Dermis microvascular lymphatic vessel endothelial cell (primary cell): ENCODE data around the gene PECR. TPM values are rescaled to one million over a fixed set of nuclear protein-coding genes. Genes with fewer than 3 reads are reported as not detected.

Experiments used
- DNase-seq, 2 donors: peaks; one replicate each; pipeline versions ENCODE4 v3.0.0 to v3.0.0-alpha.2; 2010; ENCODE audit warnings: low read depth in 2 of 2
- total RNA-seq: library from RNA; depleted of rRNA; stranded (reverse); fragments of >200 nt; gene quantifications from 2 replicates; pipeline ENCODE4 v1.2.1, GENCODE V29; 2014

Gene PECR
- total RNA-seq, 1 donor from 2014 or later, result 10.4 TPM

DNA sequence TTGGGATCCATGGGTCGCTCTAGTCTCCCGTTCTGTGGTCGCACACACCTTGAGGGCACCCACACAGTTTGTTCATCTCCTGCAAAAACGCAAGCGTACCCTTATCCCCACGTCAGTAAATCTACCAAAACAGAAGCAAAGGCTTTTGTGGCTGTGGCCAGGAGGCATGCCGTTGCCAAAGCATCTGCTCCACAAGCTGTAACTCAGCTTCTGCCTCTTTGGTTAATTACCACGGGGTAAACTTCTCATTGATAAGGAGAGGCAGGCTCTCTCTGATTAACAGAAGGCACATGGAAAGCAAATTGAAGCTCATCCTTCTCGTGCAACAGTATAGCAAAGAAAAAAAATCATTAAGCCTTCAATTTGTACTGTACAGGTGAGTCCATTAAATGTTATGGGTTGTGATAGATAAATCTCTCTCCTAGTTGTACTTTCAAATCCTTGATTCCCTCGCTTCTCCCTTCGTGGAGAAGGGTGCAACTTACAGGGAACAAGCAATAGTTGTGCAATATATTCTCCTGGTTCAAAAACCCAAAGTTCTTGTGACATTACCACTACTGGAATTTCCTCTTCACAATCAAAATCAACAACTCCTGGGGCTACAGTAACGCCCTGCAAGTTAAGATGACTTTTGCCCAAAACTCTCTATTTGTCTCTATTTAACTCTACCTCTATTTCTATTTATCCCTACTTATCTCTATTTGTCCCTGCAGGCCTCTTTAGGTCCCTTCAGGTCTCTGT is 10.3 kb downstream of the PECR start:
- no peak for DNase-seq

DNA sequence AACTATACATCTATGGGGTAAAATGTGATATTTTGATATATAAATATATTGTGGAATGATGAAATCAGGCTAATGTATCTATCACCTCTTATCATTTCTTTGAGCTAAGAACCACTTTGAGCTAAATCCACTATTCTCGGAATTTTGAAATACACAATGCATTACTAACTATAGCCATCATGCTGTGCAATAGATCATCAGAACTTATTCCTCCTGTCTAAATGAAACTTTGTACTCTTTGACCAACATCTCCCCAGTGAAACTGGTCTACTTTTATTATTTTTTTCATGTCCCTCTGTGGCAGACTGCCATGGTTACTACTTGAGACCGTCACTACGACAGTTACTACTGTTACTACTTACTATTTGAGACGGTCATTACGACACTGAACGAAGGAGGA is 11.4 kb downstream of the PECR start:
- DNase-seq, result no peak

GRCh38 chr2:216069028-216069427 is 12.6 kb downstream of the PECR start:
- no peak for DNase-seq

DNA sequence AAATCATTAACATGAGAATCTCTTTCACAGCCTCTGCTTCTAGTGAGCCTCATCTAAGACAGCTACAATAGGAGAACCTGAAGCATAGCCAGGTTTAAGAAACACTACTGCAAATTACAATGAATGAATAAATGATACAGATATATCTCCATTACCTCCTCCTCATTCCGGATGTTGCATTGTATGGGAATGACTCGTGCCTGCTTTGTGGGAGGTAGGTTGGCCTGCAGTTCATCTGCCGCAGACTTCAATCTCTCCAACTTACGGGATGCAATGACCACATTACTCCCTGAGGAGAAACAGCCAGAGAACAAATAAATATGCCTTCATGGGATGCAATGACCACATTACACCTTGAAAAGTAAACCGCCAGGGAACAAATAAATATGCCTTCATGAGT is 15.4 kb downstream of the PECR start:
- no peak for DNase-seq

DNA sequence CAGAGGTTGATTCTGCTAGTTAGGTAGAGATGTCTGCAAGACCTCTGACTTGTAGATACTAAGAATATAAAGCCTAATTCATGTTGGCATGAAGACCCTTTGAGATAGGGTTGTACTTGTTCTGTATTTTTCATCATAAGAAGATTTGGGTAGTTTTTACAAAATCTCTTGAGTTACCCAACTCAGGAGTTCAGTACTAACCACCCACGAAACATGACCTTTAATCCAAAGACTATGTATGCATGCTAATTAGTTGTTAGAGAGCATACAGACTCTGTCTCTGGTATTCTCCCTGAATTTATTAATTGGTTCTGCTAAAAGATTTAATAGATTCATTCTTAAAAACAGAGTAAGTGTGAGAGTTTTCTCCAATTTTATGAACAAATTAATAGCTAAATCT is 16.9 kb downstream of the PECR start:
- DNase-seq, result no peak

DNA sequence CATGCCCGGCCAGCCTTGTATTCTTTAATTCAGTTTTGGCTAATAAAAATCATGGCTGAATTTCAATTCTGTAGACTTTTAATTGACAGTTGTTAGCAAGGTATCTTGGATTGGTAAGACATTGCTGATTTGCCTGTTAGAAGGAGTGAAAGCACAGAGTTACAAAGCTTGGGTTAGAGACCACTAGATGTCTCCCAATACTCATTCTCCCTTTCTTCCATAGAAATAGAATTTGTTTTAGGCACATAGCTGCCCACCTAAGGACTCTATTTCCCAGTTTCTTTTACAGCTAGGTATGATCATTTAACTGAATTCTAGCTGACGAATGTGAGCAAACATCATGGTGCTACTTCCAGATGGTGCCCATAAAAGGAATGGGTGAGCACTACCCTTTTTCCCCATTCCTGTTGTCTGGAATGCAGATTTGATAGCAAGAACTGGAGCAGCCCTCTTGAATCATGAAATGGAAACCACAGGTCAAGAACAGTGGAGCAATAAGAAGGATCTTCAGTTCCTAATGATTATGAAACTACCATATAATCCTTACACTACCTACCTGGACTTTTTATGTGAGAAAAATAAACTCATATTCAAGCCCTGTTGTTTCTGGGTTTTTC is 17.5 kb downstream of the PECR start:
- no peak for DNase-seq

GRCh38 chr2:216059233-216059834 is 22.3 kb downstream of the PECR start:
- no peak for DNase-seq

DNA sequence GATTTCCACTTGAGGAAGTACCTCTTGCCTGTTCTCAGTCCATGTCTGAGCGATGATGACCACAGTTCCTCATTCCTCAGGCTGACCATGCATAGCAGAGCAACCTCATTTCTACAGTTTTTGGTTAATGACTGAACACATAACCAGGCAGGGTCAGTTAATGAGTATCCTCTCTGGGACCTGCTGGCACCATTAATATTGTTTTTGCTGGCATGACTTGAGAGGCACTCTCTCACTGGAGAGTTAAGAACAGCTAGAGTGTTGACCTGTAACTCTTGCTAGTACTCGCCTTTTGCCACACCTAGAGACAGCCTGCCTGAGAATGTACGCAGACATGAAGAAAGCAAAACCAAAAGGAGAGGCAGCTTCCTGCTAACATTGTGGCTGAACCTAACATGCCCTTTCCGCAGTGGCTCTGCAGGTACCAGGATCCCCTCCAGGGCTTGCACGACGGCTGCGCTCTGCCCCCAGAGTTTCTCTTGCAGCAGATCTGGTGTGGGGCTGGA is 23.9 kb downstream of the PECR start:
- DNase-seq, result no peak

DNA sequence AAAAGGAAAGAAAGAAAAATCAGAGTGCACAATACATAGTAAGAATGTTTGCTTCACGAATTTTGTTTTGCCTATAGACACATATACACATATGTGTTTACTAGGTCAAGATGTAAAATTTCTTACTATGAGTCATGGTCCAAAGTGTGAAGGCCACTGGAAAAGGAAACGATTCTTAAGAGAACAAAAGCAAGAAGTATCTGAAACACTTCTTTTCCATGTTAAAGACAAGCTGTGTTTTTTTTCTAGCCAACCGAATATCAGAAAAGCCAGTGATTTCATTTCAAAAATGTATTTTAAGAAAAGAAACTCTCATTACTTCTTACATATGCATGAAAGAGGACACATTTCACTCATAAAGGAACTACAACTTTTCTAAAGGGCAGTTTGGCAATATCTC is 24.9 kb downstream of the PECR start:
- peak in 1 of 2 donors; percentile 24 for DNase-seq

DNA sequence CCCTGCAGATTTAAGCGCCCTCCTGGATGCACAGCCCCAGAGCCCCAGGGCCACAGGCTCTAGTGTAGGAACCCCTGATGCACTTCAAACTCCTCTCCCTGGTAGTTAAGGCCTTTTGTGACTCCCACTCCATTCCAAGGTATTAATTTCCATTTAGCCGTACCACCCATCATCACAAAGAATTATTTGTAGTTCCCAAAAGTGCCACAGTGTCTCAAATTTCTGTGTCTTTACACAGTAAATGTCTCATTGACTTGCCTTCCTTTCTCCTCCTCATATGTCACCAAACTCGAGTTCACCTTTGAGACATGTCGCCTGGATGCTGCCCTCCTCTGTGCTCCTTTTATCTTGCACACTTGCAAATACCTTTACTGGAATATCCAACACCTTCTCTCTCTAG is 25.9 kb downstream of the PECR start:
- no peak for DNase-seq

DNA sequence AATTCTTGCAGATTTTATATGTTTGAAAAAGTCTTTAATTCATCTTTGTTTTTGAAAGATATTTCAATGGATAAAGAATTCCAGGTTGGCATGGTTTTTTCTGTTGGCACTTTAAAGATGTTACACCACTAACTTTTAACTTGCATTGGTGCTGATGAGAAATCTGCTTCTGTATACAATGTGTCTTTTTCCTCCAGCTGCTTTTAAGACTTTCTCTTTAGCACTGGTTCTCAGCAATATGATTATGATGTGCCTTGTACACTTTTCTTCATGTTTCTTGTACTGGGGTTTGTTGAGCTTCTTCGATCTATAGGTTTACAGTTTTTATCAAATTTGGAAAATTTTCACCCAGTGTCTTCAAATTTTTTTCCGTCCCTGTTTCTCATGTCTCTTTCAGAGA is 29.2 kb downstream of the PECR start:
- DNase-seq, result no peak

GRCh38 chr2:216051350-216051749 is 30.3 kb downstream of the PECR start:
- no peak for DNase-seq

GRCh38 chr2:216049452-216049851 is 32.2 kb downstream of the PECR start:
- no peak for DNase-seq

DNA sequence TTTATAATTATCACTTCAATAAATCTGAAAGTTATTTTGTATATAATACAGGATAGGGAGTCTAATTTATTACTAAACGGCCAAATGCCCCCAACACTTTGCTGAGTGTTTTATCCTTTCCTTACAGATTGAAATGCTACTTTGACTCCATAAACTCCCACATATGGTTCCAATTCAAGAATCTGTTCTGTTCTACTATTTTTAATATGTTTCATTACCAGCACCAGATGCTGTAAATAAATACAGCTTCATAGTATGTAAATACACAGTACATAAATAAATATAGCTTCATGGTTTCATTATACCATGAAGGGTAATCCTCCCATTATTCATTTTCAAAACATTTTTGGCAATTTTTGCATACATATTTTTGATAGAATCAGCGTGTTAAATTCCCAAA is 34.2 kb downstream of the PECR start:
- DNase-seq, result no peak

GRCh38 chr2:216044883-216045486 is 36.6 kb downstream of the PECR start:
- no peak for DNase-seq

DNA sequence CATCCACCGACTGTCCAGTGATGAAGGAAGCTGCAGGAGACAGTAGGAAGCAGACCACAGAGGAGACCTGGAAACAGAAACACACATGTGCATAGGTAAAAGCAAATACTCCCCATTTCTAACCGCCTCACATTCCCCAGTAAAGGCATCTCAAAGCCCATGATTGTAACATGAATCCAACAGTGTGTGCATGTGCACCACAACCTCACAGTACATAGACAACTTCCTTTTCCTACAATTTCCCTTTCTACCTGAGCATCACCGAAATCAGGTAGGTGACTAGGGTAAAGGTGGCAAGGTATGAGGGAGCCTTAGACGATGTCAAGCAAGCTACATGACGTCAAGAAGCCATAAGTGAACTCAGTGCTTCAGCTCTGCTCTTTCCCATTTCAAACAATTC is 37.7 kb downstream of the PECR start:
- no peak for DNase-seq

GRCh38 chr2:216041438-216041837 is 40.2 kb downstream of the PECR start:
- no peak for DNase-seq

GRCh38 chr2:216039918-216040317 is 41.7 kb downstream of the PECR start:
- DNase-seq, result no peak

- peak; percentile 45 to 65 for DNase-seq
These were observed 47.5 kb downstream of the PECR start for GRCh38 chr2:216034065-216034464.

DNA sequence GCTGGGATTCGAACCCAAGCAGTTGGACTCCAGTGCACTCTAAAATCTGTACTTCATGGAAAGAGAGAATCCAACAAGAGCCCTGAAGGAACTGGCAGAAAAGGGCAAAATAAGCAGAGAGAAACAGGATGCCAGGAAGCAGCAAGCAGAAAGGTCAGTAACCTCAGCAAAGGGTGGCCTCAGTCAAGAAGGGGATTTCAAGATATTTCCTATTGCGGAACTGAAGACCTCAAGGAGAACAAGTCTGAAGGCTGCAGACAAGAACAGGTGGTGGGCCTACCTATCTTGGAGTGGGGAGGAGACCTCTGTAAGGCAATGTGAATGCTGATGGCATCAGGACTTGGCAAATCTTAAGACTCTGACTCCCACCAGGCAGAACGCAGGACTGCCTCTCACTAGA is 48.2 kb downstream of the PECR start:
- no peak for DNase-seq

GRCh38 chr2:216031960-216032689 is 49.5 kb downstream of the PECR start:
- no peak for DNase-seq

DNA sequence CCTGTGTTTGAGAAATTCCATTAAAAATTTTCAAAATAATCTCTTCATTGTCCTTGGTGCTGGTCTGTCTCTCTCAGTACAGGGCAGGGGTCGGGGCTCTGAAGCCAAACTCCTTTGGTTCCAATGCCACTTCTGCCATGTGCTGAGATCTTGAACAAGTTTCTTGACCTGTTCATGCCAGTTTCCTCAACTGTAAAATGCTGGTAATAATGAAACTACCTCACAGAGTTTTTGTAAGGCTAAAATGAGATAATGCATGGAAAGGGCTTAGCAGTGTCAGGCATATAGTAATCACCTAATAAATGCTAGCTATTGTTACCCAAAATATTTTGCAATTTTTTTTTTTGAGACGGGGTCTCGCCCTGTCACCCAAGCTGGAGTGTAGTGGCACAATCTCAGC is 51.4 kb downstream of the PECR start:
- no peak for DNase-seq
